Activated CD4-positive, alpha-beta T cell treated with anti-CD3 and anti-CD28 coated beads, Interleukin-2, amount 50 U/mL, for 1 hour (primary cell): ENCODE data around the gene WDPCP.
"Not testable (repeated sequence)": the region's sequence is repeated elsewhere in the genome, so short reads cannot be mapped to it uniquely, and the experiment has no call there.

Source experiments
- DNase-seq: peaks from one replicate; pipeline ENCODE4 v3.0.0-alpha.2; 2020

Gene WDPCP

DNA sequence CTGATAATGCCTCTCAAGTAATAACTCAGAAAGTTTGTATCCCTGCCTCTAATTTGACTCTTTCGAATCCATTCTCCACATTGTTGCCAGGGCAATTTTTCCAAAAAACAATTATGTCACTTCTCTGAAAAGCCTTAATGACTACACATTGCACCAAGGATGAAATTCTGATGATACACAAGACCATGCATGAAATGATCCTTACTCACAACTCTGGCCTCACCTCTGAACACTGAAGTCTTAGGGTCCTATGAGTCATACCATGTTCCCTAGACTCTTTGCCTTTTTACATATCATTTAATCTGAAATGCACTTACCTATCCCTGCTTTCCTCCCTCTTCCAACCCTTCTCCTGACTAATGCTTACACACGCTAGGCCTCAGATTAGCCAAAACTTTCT is 51.0 kb downstream of the WDPCP start:
- no peak for DNase-seq

DNA sequence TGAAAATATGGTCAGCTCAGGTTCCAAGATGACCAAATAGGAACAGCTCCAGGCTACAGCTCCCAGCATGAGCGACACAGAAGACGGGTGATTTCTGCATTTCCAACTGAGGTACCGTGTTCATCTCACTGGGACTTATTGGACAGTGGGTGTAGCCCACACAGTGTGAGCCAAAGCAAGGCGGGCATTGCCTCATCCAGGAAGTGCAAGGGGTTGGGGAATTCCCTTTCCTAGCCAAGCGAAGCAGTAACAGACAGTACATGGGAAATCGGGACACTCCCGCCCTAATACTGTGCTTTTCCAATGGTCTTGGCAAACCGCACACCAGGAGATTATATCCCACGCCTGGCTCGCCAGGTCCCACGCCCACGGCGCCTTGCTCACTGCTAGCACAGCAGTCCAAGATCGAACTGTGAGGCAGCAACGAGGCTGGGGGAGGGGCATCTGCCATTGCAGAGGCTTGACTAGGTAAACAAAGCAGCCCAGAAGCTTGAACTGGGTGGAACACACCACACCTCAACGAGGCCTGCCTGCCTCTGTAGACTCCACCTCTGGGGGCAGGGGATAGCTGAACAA is 57.5 kb downstream of the WDPCP start:
- no peak for DNase-seq

DNA sequence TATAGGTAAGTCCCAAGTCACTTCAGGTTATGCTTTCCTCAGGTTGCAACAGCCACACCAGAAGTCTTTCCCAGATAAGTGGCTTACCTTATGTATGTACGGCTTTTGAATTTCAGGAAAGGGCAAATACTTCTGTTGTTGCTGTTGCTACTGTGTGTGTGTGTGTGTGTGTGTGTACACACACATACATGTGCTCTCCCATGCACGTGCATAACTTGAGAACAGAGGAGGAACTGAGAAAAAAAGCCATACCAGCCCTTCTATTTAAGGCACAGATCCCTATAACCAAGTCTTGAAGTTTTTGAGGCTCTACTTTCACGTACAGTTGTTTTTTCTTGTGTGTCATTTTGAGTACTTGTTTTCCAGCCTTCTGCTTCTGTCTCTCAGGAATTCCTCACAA is 62.4 kb downstream of the WDPCP start:
- no peak for DNase-seq

DNA sequence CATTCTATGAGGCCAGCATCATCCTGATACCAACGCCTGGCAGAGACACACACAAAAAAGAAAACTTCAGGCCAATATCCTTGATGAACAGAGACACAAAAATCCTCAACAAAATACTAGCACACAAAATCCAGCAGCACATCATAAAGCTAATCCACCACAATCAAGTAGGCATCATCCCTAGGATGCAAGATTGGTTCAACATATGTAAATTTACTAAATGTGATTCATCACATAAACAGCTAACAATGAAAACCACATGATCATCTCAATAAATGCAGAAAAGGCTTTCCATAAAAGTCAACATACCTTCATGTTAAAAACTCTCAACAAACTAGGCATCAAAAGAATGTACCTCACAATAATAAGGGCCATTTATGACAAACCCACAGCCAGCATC is 65.3 kb downstream of the WDPCP start:
- no peak for DNase-seq

GRCh38 chr2:63520793-63521192 is 67.5 kb downstream of the WDPCP start:
- no peak for DNase-seq

GRCh38 chr2:63514781-63515180 is 73.5 kb downstream of the WDPCP start:
- DNase-seq, result no peak

- no peak for DNase-seq
Measured at GRCh38 chr2:63514237-63514716, 74.0 kb downstream of the WDPCP start.

- no peak for DNase-seq
Measured at GRCh38 chr2:63506320-63506719, 82.0 kb downstream of the WDPCP start.

GRCh38 chr2:63503818-63504217 is 84.5 kb downstream of the WDPCP start:
- DNase-seq, result no peak

DNA sequence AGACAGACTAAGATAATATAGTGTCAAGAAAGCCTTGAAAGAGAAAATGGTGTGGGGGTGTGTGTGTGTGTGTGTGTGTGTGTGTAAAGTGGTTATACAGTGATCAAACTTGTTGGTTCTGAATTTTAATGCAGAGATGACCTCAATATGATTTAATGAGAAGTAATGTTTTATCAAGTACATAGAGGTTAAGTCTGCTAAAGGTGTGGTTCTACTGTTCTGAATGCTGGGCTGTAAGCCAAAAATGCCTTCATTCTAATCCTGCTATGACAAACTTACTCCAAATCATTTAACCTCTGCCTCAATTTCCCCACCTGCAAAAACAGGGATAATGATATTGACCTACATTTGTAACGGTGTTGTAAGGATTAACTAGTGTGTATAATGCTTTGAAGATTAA is 87.9 kb downstream of the WDPCP start:
- no peak for DNase-seq

GRCh38 chr2:63497576-63497975 is 90.7 kb downstream of the WDPCP start:
- DNase-seq, result no peak

DNA sequence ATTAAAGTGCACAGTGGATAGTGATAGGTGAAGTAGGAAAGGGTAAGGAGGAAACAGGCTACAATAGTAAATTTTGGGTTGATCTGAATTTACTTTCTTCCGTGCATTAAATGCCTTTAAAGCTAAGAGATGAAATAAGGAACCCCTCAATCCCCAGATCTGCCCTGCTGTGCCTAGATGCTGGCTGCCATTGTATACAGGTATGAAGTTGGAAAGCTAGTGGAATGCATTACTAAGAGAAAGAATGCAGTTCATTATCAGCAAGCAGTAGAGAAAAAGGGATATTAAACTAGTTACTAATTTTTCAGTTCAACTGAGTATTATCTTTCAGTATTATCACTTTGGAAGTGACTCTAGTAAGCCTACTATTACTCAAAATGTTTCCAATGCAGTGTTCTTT is 93.3 kb downstream of the WDPCP start:
- no peak for DNase-seq

- no peak for DNase-seq
Measured at GRCh38 chr2:63494100-63494499, 94.2 kb downstream of the WDPCP start.

DNA sequence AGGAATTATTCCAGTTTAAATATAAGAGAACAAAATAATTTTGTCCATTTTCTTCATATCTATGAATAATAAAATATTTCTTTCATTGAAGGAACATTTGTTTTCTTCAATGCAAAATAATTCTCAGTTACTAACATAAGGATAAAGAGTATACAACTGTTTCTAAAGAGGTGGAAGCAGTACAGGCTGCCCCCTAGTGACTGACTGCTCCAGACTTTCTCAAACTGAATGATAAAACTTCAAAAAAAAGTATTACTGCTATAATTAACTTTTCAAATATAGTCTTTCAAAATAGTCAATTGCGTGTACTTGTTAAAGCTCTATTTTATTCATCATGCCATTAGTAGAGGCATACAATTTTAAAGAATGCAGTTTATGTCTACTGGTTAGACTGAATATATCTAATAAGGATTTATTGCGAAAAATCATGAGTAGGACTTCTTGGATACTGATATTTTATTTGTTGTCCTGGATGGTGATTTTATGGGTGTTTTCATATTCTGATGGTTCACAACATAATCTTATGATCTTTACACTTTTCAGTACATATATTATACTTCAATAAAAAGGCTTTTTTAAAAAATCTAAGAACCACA is 100.1 kb downstream of the WDPCP start:
- no peak for DNase-seq

- DNase-seq, result no peak
Measured at GRCh38 chr2:63486861-63487290, 101.4 kb downstream of the WDPCP start.

DNA sequence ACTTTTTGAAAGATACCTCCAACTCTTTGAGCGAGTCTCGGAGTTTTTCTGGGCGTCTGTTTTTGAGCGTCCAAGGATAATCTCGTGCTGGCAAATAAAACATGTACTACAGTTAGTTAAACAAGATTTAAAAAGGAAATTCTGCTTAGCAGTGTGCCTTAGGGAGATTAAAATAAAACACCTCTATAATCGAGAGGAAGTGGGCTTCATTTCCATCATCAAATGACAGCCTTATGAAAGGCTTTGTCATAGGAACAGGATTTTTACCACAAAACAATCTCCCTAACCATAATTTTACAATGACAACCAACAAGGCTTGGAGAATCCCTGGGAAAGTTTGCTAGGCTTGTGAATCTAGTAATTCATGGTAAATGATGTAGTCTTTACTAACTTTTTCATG is 103.4 kb downstream of the WDPCP start:
- no peak for DNase-seq

DNA sequence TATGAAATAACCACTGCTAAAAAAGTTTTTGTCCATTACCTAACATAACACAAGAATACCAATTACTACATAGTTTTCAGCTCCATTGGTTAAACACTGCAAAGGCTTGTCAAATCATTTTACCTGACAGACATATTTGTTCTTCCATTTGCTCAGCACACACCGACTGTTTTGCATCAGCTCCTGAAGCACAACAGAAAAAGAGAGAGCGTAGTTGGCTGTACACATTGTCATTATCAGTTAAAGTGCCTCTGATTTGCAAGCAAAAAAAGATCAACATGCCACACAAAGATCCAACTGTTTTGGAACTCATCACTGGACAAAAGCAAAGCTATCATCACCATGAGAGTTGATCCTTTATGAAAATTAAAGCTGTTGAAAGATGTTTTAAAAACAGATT is 103.8 kb downstream of the WDPCP start:
- no peak for DNase-seq

DNA sequence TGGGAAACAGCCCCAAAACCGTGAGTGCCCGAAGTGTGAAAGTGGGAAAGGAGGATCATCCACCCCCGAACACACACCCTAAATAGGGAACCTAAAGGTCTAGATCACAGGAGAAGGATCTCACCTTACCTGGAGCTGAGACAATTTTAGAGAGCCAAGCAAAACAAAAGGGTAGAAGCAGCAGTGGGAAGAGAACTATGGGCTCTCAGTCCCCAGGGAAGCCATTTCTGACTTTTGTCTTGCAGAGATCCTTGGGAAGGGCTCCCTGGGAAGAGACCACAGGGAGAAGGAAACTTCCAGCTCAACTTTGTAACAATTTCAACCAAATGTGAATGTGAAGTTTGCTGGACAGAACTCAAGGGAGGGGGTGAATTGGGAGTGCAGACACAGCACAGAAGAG is 110.6 kb downstream of the WDPCP start:
- DNase-seq, result no peak

- DNase-seq, result not testable (repeated sequence)
Measured at GRCh38 chr2:63469313-63469712, 119.0 kb downstream of the WDPCP start.

GRCh38 chr2:63465633-63466032 is 122.6 kb downstream of the WDPCP start:
- DNase-seq, result no peak

DNA sequence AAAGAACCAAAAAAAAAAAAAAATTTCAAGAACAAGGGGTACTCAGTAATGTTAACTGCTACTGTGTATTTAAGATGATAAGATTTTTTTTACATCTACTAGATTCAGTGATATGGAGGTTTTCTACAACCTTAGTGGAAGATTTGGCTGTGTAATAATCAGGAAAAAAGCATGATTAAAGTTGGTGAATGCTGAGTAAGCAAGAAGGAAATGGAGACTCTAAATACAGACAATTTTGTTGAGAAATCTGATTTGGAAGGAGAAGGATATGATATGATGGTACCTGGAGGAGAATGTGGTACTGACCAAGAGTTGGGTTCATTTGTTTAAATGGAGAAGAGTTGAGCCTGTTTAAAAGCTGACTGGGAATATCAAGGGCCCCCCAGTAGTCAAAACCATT is 125.1 kb downstream of the WDPCP start:
- DNase-seq, result no peak

GRCh38 chr2:63446658-63447057 is 141.6 kb downstream of the WDPCP start:
- no peak for DNase-seq

DNA sequence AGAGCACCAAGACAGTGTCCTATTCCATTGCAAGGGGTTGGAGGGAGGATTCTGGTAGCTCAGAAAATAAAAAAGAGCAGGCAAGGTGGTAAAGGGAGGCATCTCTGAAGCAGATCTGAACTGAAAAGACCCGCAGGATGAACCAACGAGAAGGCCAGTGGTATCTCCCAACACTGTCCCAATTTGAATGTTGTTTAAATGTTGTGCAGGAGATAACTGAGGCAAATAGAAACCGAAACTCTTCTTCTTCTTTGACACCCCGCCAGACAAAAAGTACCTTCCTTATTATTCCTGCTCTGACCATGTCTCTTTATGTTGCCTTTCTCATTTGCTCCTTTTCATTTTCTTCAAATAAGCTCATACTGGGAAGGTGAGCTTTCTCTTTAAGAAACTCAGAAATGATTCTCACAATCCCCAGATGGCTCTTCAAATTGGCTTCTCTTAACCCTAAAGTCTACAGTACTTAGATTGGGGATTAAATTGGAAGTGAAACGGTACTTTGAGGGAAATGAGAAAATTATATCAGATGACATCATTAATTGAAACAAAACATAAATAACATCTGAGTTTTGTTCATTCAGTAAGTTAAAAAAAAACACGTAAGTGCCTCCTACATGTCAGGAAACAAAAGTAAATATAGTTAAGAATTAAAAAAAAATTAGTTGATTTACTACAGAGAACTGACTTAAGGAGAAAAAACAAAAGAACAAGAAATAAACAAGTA is 143.6 kb downstream of the WDPCP start:
- DNase-seq, result no peak

GRCh38 chr2:63440612-63441011 is 147.7 kb downstream of the WDPCP start:
- no peak for DNase-seq

GRCh38 chr2:63438181-63438580 is 150.1 kb downstream of the WDPCP start:
- no peak for DNase-seq
